ENCODE results near the gene TRIP11. TPM values are rescaled to one million over a fixed set of nuclear protein-coding genes. Genes with fewer than 3 reads are reported as not detected.

TRIP11 gene
- total RNA-seq, 2 experiments from 2014 or later: 43.6 to 44.7 TPM

DNA sequence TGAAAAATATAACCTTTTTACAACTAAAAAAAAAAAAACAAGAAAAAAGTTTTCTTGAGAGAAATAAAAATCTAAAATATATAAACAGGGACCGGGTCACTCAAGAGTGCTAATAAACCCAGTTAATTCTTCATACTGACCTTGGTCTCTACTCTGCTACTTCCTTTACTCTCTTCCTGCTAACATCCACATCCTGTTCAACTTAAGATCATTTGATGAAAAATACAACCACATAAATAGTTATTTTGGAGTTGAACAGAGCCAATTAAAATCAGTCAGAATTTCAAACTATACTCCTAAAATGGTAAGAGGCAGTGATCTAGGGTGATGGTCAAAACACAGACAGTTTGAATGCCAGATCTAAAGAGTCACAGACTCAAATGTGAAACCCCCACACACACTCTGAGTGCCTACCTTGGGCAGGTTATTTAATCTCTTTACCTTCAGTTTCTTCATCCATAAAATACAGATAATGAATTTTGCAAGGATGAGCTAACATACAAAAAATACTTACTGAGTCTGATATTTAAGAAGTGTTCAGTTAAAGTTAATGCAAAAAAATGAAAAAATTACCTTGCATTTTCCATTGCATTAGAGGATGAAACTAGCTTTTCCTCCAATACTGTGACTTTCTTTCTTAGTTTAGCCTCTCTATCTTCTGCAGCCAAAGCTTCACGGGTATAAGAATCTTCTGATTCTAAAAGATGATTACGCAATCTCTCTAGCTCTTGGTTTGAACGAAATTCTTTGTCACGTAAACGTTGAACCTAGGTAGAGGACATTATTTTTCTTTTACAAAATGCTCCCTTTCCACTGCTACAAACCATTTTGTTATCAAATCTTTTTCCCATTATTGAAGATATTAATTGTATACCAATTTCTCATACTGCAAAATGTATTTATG lies 40.9 kb downstream of the TRIP11 start:
- H3K4me1 Mint-ChIP-seq: peaks cover 42% of the 10 kb centered on the region
- H3K27me3 Mint-ChIP-seq: no peaks in the 10 kb centered on the region
- no peak overlapping the region for H3K4me3 Mint-ChIP-seq
- peak overlapping the region; percentile 55 for H3K27ac Mint-ChIP-seq
- no peaks in the 10 kb centered on the region for H3K9me3 Mint-ChIP-seq
- H3K36me3 Mint-ChIP-seq (ENCODE audit: low read depth): peaks cover 40% of the 10 kb centered on the region
- CTCF ChIA-PET: no interaction called here
- POLR2A ChIA-PET: no interaction called here
- DNase-seq: no peak

DNA sequence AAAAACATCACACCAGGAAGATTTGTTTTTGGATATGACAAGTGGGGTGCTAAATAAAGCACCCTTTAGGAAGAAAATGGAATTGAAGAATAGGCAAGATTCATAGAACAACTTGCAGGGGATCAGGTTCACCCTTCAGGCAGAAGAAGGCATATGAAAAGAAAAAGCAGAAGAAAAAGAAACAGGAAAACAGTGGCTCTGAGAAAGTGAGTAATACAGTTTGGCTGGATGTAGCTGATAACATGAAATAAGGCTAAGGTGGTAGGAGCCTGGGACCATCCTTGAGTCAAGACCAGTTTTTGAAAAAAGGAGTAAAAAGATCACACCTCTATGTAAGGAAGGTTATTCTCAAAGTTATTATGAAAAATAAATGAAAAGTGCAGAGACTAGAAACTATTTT lies 42.4 kb downstream of the TRIP11 start:
- Mint-ChIP-seq H3K4me1 (peaks cover 33% of the 10 kb centered on the region), H3K36me3 (ENCODE audit: low read depth) (peaks cover 38% of the 10 kb centered on the region), H3K27me3 (no peaks in the 10 kb centered on the region), H3K27ac (peak overlapping the region; percentile 0), H3K4me3 (no peak overlapping the region), H3K9me3 (no peaks in the 10 kb centered on the region)
- DNase-seq: no peak
- CTCF ChIA-PET: interaction anchor here (0.8 to 1.4 kb wide), 11 partner anchors 9 to 143 kb away, joined by 3 to 7 read pairs (median 4); partner anchors contain the start of genes CPSF2, NDUFB1 and TRIP11
- POLR2A ChIA-PET: no interaction called here

DNA sequence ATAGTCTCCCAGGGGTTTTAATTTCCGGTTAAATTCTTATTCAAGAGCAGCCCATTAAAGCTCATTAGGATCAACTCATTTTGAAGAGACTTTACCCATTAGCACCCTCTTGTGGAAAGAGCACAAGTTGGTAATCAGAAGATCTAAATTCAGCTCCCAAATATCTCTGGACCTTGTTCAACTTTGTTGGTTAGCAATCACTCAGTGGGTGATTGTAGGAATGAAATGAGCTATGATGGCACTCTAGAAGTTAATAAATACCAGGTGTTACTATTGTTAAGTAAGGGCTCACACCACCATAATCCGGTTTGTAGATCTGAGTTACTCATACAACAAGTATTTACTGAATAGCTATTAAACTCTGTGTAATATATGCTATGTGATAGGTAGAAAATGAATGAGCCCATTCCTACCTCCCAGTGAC lies 42.9 kb downstream of the TRIP11 start:
- Mint-ChIP-seq H3K27me3 (no peaks in the 10 kb centered on the region), H3K4me3 (no peak overlapping the region), H3K4me1 (peaks cover 33% of the 10 kb centered on the region), H3K9me3 (no peaks in the 10 kb centered on the region), H3K36me3 (ENCODE audit: low read depth) (peaks cover 42% of the 10 kb centered on the region), H3K27ac (no peak overlapping the region)
- peak; percentile 33 for DNase-seq
- ChIA-PET CTCF (interaction anchor here (0.9 to 1.4 kb wide), 13 partner anchors 9 to 161 kb away, joined by 3 to 7 read pairs (median 4); partner anchors contain the start of genes CPSF2, NDUFB1 and TRIP11), POLR2A (interaction anchor here (0.6 kb wide), 1 partner anchor 13 kb away, joined by 4 read pairs; no protein-coding TSS in a partner anchor)

DNA sequence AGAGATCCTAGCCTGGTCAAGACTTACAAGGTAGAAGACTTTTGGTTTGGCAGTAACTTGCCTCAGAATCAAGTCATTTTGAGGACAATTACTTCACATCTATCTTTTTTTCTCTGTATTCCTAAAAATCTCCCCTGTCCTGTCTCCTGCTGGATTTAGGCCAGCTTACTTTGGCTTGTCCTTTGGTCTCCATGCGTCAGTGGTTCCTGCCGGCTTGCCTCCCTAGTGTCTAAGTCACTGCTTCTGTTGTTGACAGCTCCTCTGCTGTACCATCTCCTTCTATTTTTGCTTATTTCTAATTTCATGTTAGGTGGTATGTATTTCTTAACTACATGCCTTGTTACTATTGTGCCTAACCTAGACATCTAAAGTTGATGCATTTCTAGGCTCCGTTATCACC lies 52.7 kb downstream of the TRIP11 start:
- no peak for DNase-seq
- no peaks in the 10 kb centered on the region for H3K9me3 Mint-ChIP-seq
- H3K36me3 Mint-ChIP-seq (ENCODE audit: low read depth): peaks cover 66% of the 10 kb centered on the region
- H3K4me3 Mint-ChIP-seq: no peak overlapping the region
- no peaks in the 10 kb centered on the region for H3K4me1 Mint-ChIP-seq
- CTCF ChIA-PET: no interaction called here
- H3K27me3 Mint-ChIP-seq: no peaks in the 10 kb centered on the region
- peak overlapping the region; percentile 3 for H3K27ac Mint-ChIP-seq
- POLR2A ChIA-PET: no interaction called here

DNA sequence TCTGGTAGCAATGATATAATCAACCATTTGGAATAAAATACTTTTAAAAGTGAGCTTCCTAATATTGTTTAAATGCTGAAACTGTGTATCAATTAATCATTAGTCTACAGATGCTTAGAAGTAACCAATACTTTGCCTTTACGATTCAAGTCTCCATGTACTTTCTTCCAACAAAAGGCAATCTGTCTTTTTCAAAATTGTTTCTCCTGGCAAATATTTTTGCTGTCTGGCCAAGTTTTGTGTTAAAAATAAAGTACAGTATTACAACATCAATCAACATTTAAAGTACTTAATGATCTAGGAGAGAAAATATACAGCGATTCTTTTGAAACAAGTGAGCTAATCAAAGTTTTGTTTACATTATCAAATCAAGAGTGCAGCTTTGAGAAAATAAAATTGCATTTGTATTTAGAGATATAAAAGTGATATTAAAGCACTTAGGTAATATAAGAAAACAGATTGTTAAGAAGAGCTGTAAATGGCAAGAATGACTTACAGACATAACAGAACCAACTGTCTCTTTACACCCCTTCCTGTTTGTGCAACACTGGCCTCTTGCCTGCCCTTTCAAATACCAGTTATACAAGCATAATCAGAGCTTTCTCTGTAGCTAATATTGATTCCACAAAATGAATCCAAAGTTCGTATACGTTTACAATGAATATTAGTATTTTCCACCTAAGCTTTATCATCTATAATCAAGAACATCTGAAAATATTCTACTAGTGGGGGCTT lies 54.2 kb downstream of the TRIP11 start:
- H3K36me3 Mint-ChIP-seq (ENCODE audit: low read depth): peaks cover 66% of the 10 kb centered on the region
- H3K4me1 Mint-ChIP-seq: no peaks in the 10 kb centered on the region
- ChIA-PET POLR2A (interaction anchor here (0.6 kb wide), 1 partner anchor 288 kb away, joined by 3 read pairs; no protein-coding TSS in a partner anchor), CTCF (interaction anchor here (1.1 to 1.4 kb wide), 2 partner anchors 11 to 18 kb away, joined by 3 to 5 read pairs; no protein-coding TSS in a partner anchor)
- no peak for DNase-seq
- no peak overlapping the region for H3K27ac Mint-ChIP-seq
- H3K9me3 Mint-ChIP-seq: no peaks in the 10 kb centered on the region
- no peak overlapping the region for H3K4me3 Mint-ChIP-seq
- no peaks in the 10 kb centered on the region for H3K27me3 Mint-ChIP-seq

DNA sequence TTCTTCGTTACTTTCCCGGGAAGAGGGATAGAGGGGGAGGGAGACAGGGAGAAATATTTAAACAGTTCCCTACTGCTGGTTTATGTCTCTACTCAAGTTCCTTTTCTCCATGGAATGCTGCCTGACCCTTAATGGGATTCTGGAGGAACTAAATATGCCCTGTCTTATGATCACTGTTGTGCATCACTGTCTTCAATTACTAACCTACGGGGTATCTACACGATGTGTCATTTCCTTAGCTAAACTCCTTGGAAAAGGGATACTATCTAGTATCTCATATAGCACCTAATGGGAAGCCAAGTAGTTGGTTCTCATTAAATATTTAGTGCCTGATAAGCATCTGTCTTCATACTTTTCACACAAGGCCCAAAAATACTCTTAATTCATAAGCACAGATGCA lies 54.9 kb downstream of the TRIP11 start:
- H3K27me3 Mint-ChIP-seq: no peaks in the 10 kb centered on the region
- no peak for DNase-seq
- H3K4me3 Mint-ChIP-seq: no peak overlapping the region
- ChIA-PET CTCF (no interaction called here), POLR2A (interaction anchor here (0.6 kb wide), 1 partner anchor 287 kb away, joined by 3 read pairs; no protein-coding TSS in a partner anchor)
- H3K27ac Mint-ChIP-seq: no peak overlapping the region
- no peaks in the 10 kb centered on the region for H3K9me3 Mint-ChIP-seq
- peaks cover 6% of the 10 kb centered on the region for H3K4me1 Mint-ChIP-seq
- H3K36me3 Mint-ChIP-seq (ENCODE audit: low read depth): peaks cover 68% of the 10 kb centered on the region

DNA sequence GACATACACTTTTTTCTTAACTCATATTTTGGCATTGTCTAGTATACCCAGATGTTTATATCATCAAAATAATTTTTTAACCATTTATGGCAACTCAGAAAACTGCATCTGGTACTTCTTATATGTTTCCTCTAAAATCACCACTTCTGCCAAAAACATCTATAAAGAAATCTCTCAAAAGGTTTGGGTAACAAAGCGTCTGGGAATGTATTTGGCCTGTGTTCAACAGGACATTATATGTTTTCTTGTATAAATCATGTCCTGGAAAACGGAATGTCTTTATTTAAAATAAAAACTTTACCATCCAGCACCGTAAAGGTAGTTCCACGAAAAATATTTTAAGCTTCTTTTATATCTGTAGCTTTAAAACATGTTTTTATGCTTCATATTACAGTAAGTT lies 56.3 kb downstream of the TRIP11 start:
- Mint-ChIP-seq H3K4me3 (no peak overlapping the region), H3K27ac (no peak overlapping the region), H3K9me3 (no peaks in the 10 kb centered on the region), H3K27me3 (no peaks in the 10 kb centered on the region), H3K4me1 (peaks cover 9% of the 10 kb centered on the region), H3K36me3 (ENCODE audit: low read depth) (peaks cover 59% of the 10 kb centered on the region)
- DNase-seq: no peak
- POLR2A ChIA-PET: interaction anchor here (0.7 kb wide), 1 partner anchor 13 kb away, joined by 4 read pairs; no protein-coding TSS in a partner anchor
- CTCF ChIA-PET: no interaction called here

DNA sequence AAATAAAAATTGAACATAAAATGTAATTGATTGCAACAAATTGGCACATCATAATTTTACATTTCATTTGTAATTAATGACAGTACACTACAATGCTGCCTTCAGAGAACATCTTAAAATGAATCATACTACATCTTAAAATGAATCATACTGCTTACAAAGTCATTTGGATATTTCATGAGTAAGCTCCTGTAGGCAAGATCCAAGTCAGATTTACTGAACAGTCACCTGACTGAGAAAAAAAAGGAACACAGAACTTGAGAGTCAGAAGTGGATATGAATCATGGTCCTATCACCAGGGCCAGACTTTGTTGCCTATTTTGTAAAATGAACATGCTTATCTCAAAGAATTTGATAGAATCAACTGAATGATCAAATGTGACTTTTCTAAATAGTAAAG lies 59.7 kb downstream of the TRIP11 start:
- Mint-ChIP-seq H3K36me3 (ENCODE audit: low read depth) (peaks cover 44% of the 10 kb centered on the region), H3K27me3 (no peaks in the 10 kb centered on the region), H3K27ac (peak overlapping the region; percentile 36), H3K4me1 (peaks cover 21% of the 10 kb centered on the region), H3K4me3 (no peak overlapping the region), H3K9me3 (no peaks in the 10 kb centered on the region)
- DNase-seq: no peak
- POLR2A ChIA-PET: no interaction called here
- CTCF ChIA-PET: interaction anchor here (1.4 kb wide), 1 partner anchor 17 kb away, joined by 4 read pairs; no protein-coding TSS in a partner anchor

DNA sequence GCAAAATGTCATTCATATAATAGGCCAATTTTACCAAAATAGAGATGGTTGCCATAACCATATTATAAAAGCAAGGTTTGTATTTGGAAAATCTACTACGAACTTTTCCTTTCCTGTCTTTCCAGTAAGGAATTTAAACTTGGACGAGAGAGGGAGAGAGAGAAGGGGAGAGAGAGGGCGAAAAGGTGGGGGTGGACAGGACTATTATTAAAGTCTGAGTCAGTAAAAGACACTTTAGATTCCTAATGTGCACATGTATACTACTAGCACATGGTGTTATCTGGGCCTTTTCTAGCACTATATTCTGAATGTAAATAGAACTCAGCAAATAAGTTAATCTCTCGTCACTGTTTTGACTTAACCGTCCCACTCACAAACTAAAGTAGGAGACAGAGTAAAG lies 62.0 kb downstream of the TRIP11 start:
- ChIA-PET POLR2A (no interaction called here), CTCF (no interaction called here)
- Mint-ChIP-seq H3K27me3 (no peaks in the 10 kb centered on the region), H3K4me3 (no peak overlapping the region), H3K9me3 (no peaks in the 10 kb centered on the region), H3K36me3 (ENCODE audit: low read depth) (peaks cover 31% of the 10 kb centered on the region), H3K4me1 (peaks cover 21% of the 10 kb centered on the region), H3K27ac (no peak overlapping the region)
- no peak for DNase-seq

DNA sequence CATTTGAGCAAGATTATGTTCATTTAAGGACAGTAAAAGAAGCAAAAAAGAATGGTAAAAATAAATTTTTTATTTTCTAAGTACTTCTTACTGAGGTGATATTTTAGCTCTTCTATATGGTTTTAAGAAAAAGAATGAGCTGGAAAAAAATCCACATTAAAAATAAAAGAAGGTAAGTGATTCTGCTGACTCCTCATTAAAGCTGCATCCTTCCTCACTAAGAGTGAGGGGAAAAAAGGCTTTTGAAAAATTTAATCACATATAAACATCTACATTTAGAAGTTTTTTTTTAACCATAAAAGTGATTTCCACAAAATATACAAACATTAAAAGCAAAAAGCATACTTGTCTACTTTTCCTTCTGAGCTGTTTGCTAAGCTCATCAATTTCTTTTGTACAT lies 64.1 kb downstream of the TRIP11 start:
- Mint-ChIP-seq H3K9me3 (no peaks in the 10 kb centered on the region), H3K27ac (no peak overlapping the region), H3K27me3 (no peaks in the 10 kb centered on the region), H3K4me1 (peaks cover 21% of the 10 kb centered on the region), H3K36me3 (ENCODE audit: low read depth) (peaks cover 25% of the 10 kb centered on the region), H3K4me3 (no peak overlapping the region)
- ChIA-PET POLR2A (interaction anchor here (0.6 kb wide), 1 partner anchor 16 kb away, joined by 4 read pairs; no protein-coding TSS in a partner anchor), CTCF (interaction anchor here (0.9 to 1.2 kb wide), 3 partner anchors 12 to 29 kb away, joined by 3 to 5 read pairs (median 3); no protein-coding TSS in a partner anchor)
- no peak for DNase-seq

DNA sequence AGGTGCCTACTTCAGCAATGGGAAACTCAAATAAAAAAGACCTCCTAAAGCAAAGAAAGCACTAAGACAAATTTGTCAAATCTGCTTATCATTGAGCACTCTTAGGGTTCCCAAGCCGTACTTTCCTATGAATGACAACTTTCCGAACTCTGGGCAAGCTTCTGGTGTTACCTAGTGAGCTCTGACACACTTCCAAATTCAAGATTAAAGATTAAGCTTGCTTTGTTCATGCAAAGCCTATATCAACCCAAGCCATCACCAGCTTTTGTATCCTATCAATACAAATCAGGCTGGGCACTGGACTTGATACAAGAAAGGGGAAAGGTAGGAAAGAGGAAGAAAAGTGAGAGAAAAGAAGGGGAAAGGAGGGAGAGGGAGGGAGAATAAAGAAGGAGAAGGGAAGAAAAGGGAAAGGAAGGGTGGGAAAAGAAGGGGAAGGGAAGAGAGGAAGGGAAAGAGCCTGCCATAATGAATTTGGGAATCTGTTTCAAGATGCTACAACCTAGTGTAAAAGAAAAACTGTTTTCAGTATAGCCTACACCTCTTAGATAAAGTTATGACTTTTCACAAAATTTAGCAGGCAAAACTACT lies 68.6 kb downstream of the TRIP11 start:
- POLR2A ChIA-PET: no interaction called here
- H3K4me3 Mint-ChIP-seq: no peak overlapping the region

DNA sequence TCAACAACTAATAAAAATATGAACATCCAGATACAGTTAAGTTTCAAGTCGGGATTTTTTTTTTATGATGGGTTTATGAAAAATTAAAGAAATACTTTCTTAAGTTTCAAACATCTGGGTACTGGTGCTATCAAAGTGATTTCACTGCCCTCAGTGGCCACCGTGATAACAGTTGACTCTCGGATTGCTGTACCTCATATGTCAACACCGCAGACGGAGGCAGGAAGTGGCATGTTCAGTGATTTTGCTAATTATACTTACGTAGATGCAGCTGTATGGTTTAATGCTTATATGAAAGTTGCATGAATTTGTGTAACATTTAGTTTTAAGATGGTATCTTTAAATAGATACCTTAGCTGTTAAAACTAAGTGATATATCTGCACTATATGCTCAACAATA lies 71.6 kb downstream of the TRIP11 start:
- DNase-seq: peak; percentile 48
- Mint-ChIP-seq H3K27ac (peak overlapping the region; percentile 65), H3K36me3 (ENCODE audit: low read depth) (peaks cover 25% of the 10 kb centered on the region), H3K9me3 (no peaks in the 10 kb centered on the region), H3K4me3 (no peak overlapping the region), H3K27me3 (no peaks in the 10 kb centered on the region), H3K4me1 (peaks cover 10% of the 10 kb centered on the region)
- POLR2A ChIA-PET: no interaction called here
- CTCF ChIA-PET: no interaction called here

More for the DNA sequence above, 68.6 kb downstream of the TRIP11 start:
- CTCF ChIA-PET: interaction anchor here (1.4 kb wide), 1 partner anchor 10 kb away, joined by 3 read pairs; no protein-coding TSS in a partner anchor
- Mint-ChIP-seq H3K27ac (no peak overlapping the region), H3K27me3 (no peaks in the 10 kb centered on the region), H3K4me1 (peaks cover 10% of the 10 kb centered on the region), H3K36me3 (ENCODE audit: low read depth) (peaks cover 31% of the 10 kb centered on the region), H3K9me3 (no peaks in the 10 kb centered on the region)
- no peak for DNase-seq

All from activated CD4-positive, alpha-beta T cell treated with anti-CD3 and anti-CD28 coated beads, Interleukin-2, amount 10 ng/mL, durations not matched to agents 7 days and 5 days (primary cell).